ENCODE data around the gene SSC5D.

Gene SSC5D

DNA sequence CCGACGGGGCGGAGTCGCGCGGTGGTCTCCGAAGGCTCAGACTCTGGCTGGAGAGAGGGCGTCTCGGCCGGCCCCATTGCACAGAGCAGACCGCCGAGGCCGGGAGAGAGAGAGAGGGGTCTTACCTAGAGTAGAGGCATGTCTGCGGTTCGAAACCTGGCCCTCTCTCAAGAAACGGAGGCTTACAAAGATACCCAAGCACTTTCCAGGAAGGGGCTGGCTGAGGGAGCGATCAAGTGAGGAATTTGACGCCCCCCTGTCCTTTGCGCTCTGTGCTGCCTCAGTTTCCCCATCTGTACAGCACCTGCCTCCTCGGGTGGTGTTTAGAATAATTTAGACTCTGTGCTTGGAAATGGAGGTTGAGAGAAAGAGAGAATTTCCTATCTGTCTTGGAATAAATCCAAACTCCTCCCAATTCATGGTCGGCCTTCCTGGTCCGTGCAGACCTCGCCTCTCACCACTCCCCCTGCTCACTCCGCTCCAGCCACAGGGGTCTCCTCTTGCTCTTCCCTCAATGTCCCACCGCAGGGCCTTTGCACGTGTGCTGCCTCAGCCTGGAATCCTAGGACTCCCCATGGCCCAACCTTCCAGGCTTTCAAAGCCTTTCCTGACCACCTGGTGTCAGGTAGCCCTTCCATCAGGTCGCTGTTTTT is 26.1 kb upstream of the SSC5D start:
- Mint-ChIP-seq H3K27me3 (no peaks in the 10 kb centered on the region), H3K36me3 (no peaks in the 10 kb centered on the region), H3K4me1 (peaks cover 21% of the 10 kb centered on the region), H3K27ac (peak overlapping the region; percentile 96), H3K9me3 (no peaks in the 10 kb centered on the region), H3K4me3 (peak overlapping the region; percentile 88)

DNA sequence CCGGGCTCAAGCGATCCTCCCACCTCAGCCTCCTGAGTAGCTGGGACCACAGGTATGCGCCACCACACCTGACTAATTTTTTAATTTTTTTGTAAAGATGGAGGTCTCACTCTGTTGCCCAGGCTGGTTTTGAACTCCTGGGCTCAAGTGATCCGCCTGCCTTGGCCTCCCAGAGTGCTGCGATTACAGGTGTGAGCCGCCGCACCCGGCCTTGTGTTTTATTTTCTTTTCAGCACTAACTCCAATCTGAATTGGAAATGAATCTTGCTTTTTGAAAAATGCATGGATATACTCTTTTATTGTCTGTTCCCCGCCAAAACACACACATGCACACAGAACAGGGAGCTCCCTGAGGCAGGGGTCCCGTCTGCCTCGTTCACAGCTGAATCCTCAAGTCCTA is 25.5 kb upstream of the SSC5D start:
- no peaks in the 10 kb centered on the region for H3K9me3 Mint-ChIP-seq

DNA sequence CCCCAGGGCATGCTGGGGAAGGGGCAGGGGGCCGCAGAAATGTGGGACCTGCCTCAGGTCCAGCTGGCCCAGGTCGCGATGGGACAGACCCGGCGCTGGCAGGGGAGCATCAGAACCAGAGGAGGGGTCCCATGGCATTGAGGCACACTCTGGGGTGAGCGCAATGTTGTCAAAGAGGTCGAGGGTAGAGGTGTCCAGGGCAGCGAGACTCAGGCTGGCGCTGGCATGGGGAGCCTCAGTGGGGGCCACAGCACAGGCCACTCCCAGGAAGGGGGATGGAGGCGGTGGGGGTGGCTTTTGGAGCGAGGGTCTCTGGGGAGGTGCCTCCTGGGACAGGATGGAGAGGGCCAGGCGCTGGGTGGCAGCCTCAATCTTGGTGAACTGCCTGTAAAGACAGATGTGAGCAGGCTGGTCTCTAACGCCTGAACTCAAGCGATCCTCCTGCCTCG is 24.6 kb upstream of the SSC5D start:
- Mint-ChIP-seq H3K4me3 (no peak overlapping the region), H3K27ac (no peak overlapping the region), H3K36me3 (no peaks in the 10 kb centered on the region), H3K27me3 (no peaks in the 10 kb centered on the region), H3K9me3 (no peaks in the 10 kb centered on the region), H3K4me1 (peaks cover 25% of the 10 kb centered on the region)

More for the DNA sequence above, 25.5 kb upstream of the SSC5D start:
- peaks cover 21% of the 10 kb centered on the region for H3K4me1 Mint-ChIP-seq
- H3K27me3 Mint-ChIP-seq, result no peaks in the 10 kb centered on the region
- H3K36me3 Mint-ChIP-seq, result no peaks in the 10 kb centered on the region
- H3K4me3 Mint-ChIP-seq, result peak overlapping the region; percentile 88
- H3K27ac Mint-ChIP-seq, result no peak overlapping the region

DNA sequence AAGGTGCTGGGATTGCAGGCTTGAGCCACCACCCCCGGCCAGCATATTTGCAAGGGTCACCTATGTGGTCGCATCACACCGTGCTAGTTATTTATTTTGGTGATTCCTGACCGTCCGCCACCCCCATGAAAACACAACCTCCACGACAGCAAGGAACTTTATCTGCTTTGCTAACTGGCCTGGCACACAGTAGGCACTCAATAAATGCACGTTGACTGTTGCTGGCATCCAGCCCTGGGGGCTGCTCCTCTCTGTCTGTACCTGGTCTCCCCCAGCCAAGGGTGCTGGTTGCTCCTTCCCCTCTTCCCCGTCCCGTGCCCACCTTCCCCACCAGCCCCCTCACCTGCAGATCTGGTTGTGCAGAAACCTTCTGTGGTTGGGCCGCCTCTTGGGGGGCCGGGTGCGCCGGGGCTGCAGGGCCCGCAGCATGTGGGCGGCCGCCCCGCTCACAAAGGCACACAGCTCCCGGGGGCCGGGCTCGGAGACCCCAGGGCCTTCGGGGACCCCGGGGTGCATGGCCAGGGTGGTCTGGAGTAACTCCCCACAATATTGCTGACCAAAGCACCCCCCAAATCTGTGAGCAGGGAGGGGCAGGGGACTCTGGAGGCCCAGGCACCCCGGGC is 24.1 kb upstream of the SSC5D start:
- Mint-ChIP-seq H3K27ac (peak overlapping the region; percentile 46), H3K9me3 (no peaks in the 10 kb centered on the region), H3K4me3 (no peak overlapping the region), H3K4me1 (peaks cover 25% of the 10 kb centered on the region), H3K27me3 (no peaks in the 10 kb centered on the region), H3K36me3 (no peaks in the 10 kb centered on the region)

DNA sequence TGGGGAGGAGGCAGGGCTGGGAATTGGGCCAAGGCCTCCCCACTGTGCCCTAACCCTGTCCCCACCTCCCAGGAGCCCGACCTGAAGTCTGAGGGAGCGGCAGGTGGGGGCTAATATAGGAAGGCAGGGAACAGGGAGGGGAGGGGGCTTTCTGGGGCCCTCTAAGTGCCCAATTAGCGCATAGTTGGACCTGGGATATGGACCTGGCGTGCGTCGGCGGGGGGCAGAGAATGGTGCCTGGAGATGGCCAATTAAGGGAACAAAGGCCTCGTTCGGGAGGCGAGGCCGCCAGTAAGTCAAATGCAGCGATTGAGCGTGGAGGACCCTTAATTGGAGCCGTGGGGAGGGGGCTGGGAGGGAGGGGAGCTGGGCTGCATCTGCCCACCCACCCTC is 23.6 kb upstream of the SSC5D start, which contains the start of gene C19orf85:
Gene C19orf85 (minus strand): TSS at position 90 of the 393 bp plus-strand sequence. CDS start 197 bp downstream, outside the sequence.
- Mint-ChIP-seq H3K27ac (peak within 1 kb of the TSS; percentile 46), H3K9me3 (no peaks in the 10 kb centered on the region), H3K4me1 (peaks cover 25% of the 10 kb centered on the region), H3K4me3 (no peak within 1 kb of the TSS), H3K36me3 (no peaks in the 10 kb centered on the region), H3K27me3 (no peaks in the 10 kb centered on the region)

DNA sequence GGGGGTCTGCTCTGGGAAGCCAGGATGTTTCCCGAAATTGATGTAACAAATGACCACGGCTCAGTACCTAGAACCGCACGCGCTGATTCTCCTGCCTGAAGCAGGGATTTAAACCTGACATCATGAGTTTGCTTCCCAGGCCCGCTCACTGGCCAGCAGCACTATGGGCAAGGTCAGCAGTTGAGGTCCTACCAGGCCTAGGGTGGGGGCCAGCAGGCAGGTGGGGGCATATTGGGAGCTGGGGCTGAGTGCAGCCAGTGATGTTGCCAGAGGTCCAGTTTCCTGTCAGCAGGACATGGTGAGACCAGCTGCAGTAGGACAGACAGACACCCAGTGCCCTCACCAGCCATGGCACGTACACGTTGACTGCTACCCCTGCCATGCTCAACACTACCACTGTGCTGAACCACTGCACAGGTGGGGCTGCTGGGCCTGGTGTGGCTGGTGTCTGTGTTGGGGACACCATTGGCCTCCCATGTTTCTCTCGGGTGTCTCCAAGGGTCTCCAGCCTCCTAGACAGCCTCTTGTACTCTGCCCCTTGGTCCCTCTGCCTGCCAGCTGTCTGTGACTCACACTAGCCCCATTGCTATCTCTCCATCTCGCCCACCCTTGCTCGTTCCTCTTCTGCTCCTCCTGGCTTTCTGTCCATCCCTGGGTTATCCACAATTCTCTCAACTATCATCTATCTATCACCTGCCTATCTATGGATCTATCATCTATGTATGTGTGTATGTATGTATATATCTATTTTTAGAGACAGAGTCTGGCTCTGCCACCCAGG is 22.6 kb upstream of the SSC5D start:
- Mint-ChIP-seq H3K4me3 (no peak overlapping the region), H3K36me3 (no peaks in the 10 kb centered on the region), H3K27me3 (no peaks in the 10 kb centered on the region), H3K27ac (no peak overlapping the region), H3K4me1 (peaks cover 17% of the 10 kb centered on the region), H3K9me3 (no peaks in the 10 kb centered on the region)

DNA sequence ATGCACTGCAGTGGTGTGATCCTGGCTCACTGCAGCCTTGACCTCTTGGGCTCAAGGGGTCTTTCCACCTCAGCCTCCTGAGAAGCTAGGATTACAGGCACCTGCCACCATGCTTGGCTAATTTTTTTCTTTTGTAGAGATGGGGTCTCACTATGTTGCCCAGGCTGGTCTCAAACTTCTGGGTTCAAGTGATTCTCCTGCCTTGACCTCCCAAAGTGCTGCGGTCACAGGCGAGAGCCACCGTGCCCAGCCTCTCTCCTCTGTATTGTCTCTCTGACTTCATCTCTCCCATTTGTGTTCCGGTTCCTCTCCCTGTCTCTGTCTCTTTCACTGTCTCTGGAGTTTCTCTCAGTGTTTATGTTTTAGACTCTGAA is 22.0 kb upstream of the SSC5D start:
- peaks cover 13% of the 10 kb centered on the region for H3K4me1 Mint-ChIP-seq
- H3K36me3 Mint-ChIP-seq, result no peaks in the 10 kb centered on the region
- no peak overlapping the region for H3K27ac Mint-ChIP-seq
- no peaks in the 10 kb centered on the region for H3K9me3 Mint-ChIP-seq
- no peaks in the 10 kb centered on the region for H3K27me3 Mint-ChIP-seq
- H3K4me3 Mint-ChIP-seq, result no peak overlapping the region

DNA sequence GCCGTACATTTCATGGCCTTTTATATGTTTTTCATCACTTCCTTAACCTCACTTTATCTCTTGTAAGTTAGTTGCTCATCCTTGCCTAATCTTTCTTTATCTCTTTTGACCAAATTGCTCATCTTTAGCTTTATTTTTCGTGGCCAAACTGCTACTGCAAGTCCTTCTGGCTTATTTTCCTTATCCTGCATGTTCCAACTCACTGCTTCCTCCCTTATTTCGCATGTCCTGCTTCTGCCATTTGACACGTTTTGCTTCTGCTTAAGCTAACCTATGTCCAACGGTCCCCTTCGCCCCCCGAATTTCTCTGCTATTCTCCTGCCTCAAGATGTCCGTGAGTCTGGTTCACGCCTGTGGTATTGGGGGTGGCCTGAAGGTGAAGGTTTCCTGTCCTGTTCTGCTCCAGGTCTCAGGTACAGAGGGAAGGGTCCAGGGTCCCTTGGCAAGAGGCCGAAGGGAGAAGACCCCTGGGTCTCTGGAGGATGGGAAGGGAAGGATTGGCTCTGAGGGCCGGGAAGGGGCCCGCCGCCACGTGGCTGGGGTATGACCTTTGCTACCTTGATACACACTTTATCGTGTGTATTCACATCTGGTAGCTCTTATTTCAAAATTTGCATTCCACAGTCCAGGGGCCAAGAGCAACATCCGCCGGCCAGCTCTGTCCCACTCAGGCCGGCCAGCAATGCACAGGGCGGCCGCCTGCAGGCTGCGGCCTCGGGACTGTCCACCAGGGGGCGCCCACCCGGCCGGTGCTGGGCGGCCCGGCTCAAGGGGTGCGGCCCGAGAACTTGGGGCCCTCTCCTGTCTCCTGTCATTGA is 20.8 kb upstream of the SSC5D start:
- Mint-ChIP-seq H3K4me1 (peaks cover 5% of the 10 kb centered on the region), H3K27ac (no peak overlapping the region), H3K4me3 (no peak overlapping the region), H3K27me3 (no peaks in the 10 kb centered on the region), H3K36me3 (no peaks in the 10 kb centered on the region), H3K9me3 (no peaks in the 10 kb centered on the region)

DNA sequence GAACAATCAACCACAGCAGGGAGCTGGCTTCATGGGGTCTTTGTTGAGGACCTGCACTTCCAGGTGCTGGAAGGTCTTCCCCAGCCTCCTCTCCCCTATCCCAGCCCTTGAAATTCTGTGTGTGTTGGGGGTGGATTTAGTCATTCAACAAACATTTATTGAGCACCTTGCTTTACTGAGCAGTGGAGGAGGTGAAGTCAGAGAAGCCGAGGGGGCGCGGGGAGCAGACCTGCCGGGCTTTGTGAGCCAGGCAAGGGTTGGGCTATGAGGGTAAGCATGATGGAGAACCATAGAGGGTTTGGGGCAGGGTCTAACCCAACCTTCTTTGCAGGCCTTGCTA is 20.2 kb upstream of the SSC5D start:
- Mint-ChIP-seq H3K9me3 (no peaks in the 10 kb centered on the region), H3K4me1 (peaks cover 4% of the 10 kb centered on the region), H3K36me3 (no peaks in the 10 kb centered on the region), H3K27me3 (no peaks in the 10 kb centered on the region), H3K4me3 (no peak overlapping the region), H3K27ac (no peak overlapping the region)

DNA sequence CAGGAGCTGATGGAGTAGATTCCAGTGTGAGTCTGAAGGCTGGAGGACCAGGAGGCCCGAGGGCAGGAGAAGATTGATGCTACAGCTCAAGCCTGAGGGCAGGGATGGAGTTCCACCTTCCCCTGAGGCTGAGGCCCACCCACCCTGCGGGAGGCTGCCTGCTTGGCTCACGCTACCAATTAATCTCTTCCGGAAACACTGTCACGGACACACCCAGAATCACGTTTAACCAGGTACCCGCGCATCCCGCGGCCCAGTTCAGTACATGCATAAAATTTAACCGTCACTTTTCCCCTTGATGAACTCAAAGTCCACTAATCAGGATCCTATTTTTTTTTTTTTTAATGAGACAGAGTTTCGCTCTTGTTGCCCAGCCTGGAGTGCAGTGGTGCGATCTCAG is 17.0 kb upstream of the SSC5D start:
- no peak overlapping the region for H3K4me3 Mint-ChIP-seq
- H3K4me1 Mint-ChIP-seq, result peaks cover 4% of the 10 kb centered on the region
- no peaks in the 10 kb centered on the region for H3K36me3 Mint-ChIP-seq
- H3K27me3 Mint-ChIP-seq, result no peaks in the 10 kb centered on the region
- H3K9me3 Mint-ChIP-seq, result no peaks in the 10 kb centered on the region
- H3K27ac Mint-ChIP-seq, result no peak overlapping the region

DNA sequence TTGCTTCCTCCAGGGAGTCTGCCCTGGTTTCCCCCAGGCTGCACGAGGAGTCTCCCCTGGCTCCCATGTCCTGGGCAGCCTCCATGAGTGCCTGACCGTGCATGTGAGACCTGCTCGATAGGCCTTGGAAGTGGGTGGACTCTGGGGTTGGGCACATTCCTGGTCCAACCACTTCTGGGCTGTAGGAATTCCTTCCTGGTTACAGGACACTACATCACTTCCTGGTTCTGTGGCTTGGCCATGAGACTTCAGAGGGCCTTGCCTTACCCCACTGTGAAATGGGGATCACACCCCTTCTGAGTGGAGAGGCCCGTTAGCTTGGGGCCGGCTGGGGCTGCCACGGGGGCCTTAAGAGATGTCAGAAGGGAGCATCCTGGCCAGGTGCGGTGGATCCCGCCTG is 15.8 kb upstream of the SSC5D start:
- Mint-ChIP-seq H3K27me3 (no peaks in the 10 kb centered on the region), H3K9me3 (no peaks in the 10 kb centered on the region), H3K4me1 (peaks cover 8% of the 10 kb centered on the region), H3K36me3 (no peaks in the 10 kb centered on the region), H3K27ac (no peak overlapping the region), H3K4me3 (no peak overlapping the region)

DNA sequence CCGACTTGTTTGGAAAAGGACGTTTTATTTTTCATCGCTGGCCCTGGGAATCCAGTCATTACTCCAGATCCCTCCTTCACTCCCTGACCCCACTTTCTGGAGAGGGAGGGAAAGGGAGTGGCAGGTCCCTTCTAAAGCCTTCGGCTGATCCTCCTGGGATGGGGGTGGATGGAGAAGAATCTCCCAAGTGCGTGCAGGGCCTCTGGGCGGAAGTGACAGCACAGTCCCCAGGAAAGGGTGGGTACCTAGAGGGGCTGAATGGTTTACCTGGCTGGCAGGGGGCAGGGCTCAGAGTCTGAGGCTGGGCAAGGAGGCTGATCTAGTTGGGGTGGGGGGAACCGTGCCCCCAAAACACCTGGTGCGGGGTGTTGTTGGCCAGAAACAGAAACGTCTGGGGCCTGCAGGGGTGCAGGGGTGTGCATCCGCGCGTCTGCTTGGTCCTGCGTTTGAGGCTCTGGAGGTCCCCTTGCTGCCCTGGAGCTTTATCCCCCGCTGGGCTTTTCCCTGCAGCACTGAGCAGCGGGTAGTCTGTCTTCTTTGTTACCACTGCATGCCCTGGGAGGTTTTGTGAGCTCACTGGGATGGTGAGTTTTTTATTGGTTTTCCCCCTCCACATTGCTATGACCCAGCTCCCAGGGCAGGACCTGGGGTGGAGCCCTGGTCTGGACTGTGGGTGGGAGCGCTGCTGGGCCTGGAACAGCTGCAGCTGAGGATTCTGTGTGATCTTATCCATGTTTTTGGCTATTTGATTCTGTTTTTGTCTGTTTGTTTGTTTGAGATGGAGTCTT is 14.8 kb upstream of the SSC5D start:
- Mint-ChIP-seq H3K9me3 (no peaks in the 10 kb centered on the region), H3K4me1 (peaks cover 13% of the 10 kb centered on the region), H3K4me3 (no peak overlapping the region), H3K27ac (no peak overlapping the region), H3K36me3 (no peaks in the 10 kb centered on the region), H3K27me3 (no peaks in the 10 kb centered on the region)

DNA sequence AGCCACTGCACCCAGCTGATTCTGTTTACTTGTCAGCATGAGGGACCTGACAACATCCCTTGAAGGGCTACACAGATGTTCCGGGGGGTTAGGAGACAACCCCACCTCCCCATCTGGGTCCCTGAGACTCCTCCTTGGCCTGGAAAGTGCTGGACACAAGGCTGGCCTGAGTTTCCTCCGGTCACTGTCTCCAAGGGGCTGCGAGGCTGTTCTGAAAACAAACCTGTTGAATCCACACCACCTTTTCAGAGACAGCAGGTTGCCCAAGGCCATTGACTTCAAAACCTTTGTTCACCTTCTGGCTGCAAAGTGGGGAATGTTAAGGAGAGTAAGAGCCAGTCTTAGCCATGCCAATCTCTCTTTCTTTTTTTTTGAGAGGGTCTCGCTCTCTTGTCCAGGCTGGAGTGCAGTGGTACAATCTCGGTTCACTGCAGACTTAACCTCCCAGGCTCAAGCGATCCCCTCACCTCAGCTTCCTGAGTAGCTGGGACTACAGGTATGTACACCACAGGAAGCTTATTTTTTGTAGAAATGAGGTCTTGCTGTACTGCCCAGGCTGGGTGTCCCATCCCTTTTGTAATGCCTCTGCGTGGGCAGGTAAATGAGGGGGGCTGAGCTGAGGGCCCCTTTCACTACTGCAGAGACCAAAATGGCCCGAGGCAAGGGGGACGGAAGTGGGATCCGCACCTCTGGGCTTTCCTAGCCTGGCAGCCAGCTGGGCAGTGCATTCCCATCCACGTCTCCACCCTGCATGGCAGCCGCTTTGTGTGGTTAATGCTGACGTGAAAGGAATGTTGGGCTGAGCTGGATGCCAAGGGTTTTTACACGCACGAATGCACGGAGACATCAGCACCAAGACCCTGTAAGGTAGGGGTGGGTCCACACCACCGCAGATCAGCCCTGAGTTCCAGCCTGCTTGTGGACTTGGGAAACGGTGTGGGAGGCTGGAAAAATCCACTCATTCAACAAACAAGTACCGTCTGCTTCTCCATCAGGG is 13.7 kb upstream of the SSC5D start:
- Mint-ChIP-seq H3K27ac (no peak overlapping the region), H3K4me3 (no peak overlapping the region), H3K27me3 (no peaks in the 10 kb centered on the region), H3K9me3 (no peaks in the 10 kb centered on the region), H3K4me1 (peaks cover 23% of the 10 kb centered on the region), H3K36me3 (peaks cover under 1% of the 10 kb centered on the region)

Measured in activated naive CD4-positive, alpha-beta T cell treated with anti-CD3 and anti-CD28 coated beads, Interleukin-2, amount 50 U/mL, for 24 hours (primary cell).